Adrenal gland (tissue), 5 donors: Measurements from ENCODE around the gene HORMAD2.

ENCODE experiments used
- POLR2A ChIP-seq, 2 donors: fragments of 450-650 bp; IDR thresholded peaks; one replicate each; pipeline ENCODE4 v1.6.1; 2017; ENCODE audit warnings: antibody characterized with exemption in 2 of 2, mild to moderate bottlenecking in 2 of 2, moderate library complexity in 1 of 2
- TF ChIP-seq, protein P1 (sequence below), 6 experiments: fragments of 450-650 bp in 4 of 6; fragments of 200-600 bp in 2 of 6; sonication (generic) in 1 of 6; IDR thresholded peaks; 1 replicate in 5 of 6; 2 replicates in 1 of 6; pipeline versions ENCODE4 v1.5.1 to v1.8.0; 2016 to 2021; ENCODE audit warnings: antibody characterized with exemption in 6 of 6, mild to moderate bottlenecking in 2 of 6, moderate library complexity in 1 of 6
- donor health status: DM: no; HTN: no; CAD: no.

DNA sequence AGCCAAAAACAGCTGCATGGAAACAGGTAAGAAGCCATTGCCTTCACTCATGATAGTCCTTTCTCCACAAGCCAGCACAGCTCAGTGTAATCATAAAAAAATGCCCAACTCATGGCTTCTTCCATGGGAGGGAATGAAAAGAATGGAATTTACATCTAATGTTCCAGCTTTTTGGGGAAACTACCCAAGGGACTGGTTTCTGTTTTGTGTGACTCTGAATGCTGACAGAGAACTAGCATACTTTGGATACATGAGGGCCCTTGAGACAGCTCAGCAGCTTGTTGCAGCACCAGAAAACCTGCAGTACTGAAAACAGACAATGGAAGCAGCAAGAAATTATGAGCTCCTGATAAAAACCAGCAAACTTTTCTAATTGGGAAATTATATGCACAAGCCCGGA, 24.2 kb upstream of the HORMAD2 start:
- TF ChIP-seq, protein P1, sequence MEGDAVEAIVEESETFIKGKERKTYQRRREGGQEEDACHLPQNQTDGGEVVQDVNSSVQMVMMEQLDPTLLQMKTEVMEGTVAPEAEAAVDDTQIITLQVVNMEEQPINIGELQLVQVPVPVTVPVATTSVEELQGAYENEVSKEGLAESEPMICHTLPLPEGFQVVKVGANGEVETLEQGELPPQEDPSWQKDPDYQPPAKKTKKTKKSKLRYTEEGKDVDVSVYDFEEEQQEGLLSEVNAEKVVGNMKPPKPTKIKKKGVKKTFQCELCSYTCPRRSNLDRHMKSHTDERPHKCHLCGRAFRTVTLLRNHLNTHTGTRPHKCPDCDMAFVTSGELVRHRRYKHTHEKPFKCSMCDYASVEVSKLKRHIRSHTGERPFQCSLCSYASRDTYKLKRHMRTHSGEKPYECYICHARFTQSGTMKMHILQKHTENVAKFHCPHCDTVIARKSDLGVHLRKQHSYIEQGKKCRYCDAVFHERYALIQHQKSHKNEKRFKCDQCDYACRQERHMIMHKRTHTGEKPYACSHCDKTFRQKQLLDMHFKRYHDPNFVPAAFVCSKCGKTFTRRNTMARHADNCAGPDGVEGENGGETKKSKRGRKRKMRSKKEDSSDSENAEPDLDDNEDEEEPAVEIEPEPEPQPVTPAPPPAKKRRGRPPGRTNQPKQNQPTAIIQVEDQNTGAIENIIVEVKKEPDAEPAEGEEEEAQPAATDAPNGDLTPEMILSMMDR (IDR thresholded peaks at IDR 0.05), result no peak
- TF ChIP-seq POLR2A (IDR thresholded peaks at IDR 0.05), result no peak
